ENCODE results near the gene STAT2.

STAT2 gene

DNA sequence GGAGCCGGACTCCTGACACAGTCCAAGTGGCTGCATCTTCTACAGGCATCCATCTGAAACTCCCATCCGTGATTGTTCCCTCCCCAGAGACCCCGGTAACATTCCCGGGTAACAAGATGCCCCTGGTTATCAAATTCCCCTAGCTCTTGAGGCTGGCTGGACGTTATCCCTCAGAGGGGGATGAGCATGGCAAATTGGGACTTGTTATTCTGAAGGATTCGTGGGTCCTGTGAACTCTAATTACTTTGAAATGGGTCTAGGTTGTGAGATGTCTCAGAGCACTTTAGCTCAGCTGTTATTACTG lies 25.5 kb downstream of the STAT2 start:
- H3K27ac ChIP-seq = peak overlapping the region; percentile 79 to 96 (median 90)
- H3K4me2 ChIP-seq = peak overlapping the region; percentile 82 to 96 (median 91)
- H4K20me1 ChIP-seq = no peaks in the 10 kb centered on the region
- peak overlapping the region; percentile 61 to 79 (median 67) for H3K4me3 ChIP-seq
- H3K36me3 ChIP-seq = no peaks in the 10 kb centered on the region; a peak in 1 of 22 replicates
- no peak for TF ChIP-seq Cebpa-rat (IDR thresholded peaks at IDR 0.05)
- no peaks in the 10 kb centered on the region for H3K27me3 ChIP-seq
- no peaks in the 10 kb centered on the region for H3K9me3 ChIP-seq (replicated peaks in 1 of 11)
- peaks cover 31 to 67% (median 52%) of the 10 kb centered on the region in 10 experiments for H3K4me1 ChIP-seq
- peak overlapping the region; percentile 80 to 91 (median 84) for H3K9ac ChIP-seq

GRCh38 chr12:56333679-56334489 lies 26.0 kb downstream of the STAT2 start, which contains the start of gene PAN2:
PAN2 (minus strand) TSS chr12:56334000; CDS start chr12:56333094, 906 bp downstream.
- H3K36me3 ChIP-seq = peaks cover 0 to 1% (median 0%) of the 10 kb centered on the region in 11 experiments; a peak in 2 of 22 replicates
- TF ChIP-seq Cebpa-rat (IDR thresholded peaks at IDR 0.05) = no peak
- peak within 1 kb of the TSS; percentile 82 to 96 (median 91) for H3K4me2 ChIP-seq
- peak within 1 kb of the TSS; percentile 79 to 96 (median 90) for H3K27ac ChIP-seq
- H3K9me3 ChIP-seq (replicated peaks in 1 of 11) = no peaks in the 10 kb centered on the region
- H3K4me1 ChIP-seq = peaks cover 30 to 62% (median 48%) of the 10 kb centered on the region in 10 experiments
- H3K9ac ChIP-seq = peak within 1 kb of the TSS; percentile 80 to 91 (median 84)
- H3K27me3 ChIP-seq = no peaks in the 10 kb centered on the region
- no peaks in the 10 kb centered on the region for H4K20me1 ChIP-seq
- peak within 1 kb of the TSS; percentile 61 to 79 (median 67) for H3K4me3 ChIP-seq

DNA sequence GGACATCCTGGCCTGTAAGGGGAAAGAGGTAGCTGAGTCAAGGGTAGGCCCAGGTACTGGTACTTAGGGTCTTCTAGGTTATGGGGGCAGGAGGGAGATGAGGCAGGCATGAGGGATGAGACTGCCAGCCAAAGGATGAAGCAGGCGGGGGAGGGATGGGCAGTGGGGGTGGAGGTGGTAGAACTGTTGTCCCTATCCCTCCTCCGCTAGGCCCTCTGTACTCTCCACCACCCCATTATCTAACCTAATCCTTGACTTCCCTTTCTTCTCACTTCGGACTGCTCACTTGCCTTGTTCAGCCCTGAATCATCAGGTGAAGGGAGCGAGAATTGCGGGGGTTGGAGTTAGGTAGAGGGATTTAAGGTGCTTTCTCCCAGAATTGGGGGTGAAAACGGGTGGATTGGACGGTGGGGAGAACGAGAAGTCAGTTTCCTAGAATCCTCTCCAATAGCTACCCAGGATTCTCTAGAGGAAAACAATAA lies 26.7 kb downstream of the STAT2 start:
- Histone ChIP-seq H3K27ac (peak overlapping the region; percentile 79 to 96 (median 90)), H3K4me2 (peak overlapping the region; percentile 82 to 96 (median 91)), H3K36me3 (peaks cover 0 to 7% (median 3%) of the 10 kb centered on the region in 11 experiments; a peak in 12 of 22 replicates), H3K27me3 (no peaks in the 10 kb centered on the region), H3K9me3 (replicated peaks in 1 of 11) (no peaks in the 10 kb centered on the region), H4K20me1 (no peaks in the 10 kb centered on the region), H3K4me1 (peaks cover 25 to 55% (median 43%) of the 10 kb centered on the region in 10 experiments), H3K4me3 (peak overlapping the region; percentile 61 to 79 (median 67)), H3K9ac (peak overlapping the region; percentile 80 to 91 (median 84))
- TF ChIP-seq Cebpa-rat (IDR thresholded peaks at IDR 0.05) = no peak

DNA sequence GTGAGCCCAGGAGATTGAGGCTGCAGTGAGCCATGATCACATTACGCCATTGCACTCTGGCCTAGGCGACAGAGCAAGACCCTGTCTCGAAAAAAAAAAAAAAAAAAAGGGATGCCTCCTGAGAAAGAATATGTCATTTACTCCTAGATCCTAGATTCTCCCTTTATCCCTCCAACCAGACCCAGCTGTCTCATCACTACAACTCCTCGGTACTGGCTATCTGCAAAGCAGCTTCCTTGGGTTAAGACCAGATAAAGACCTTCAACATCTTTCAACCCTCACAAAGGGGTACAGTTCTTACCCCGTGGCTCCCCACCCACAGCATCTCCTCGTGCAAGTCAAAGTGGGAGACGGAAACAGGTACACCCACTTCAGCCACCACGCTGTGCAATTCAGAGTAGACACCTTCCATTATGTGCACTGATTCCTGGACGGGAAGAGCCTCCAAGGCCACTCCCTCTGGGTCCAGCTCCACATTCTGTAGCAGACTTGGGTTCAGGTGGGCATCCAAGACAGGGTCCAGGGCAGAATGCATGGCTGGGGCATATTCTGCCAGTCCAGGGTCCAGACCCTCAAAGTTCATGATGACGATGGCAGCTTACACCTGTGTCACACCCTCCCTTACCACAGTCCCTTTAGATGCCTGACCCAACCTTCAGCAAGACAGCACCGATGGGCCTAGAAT lies 27.3 kb downstream of the STAT2 start:
- peaks cover 2 to 13% (median 8%) of the 10 kb centered on the region in 11 experiments; a peak in 15 of 22 replicates for H3K36me3 ChIP-seq
- H3K9ac ChIP-seq = peak overlapping the region; percentile 80 to 91 (median 84); a peak in 21 of 22 replicates
- peak overlapping the region; percentile 82 to 96 (median 91) for H3K4me2 ChIP-seq
- H4K20me1 ChIP-seq = no peaks in the 10 kb centered on the region
- peak overlapping the region; percentile 61 to 79 (median 67) for H3K4me3 ChIP-seq
- peak overlapping the region; percentile 79 to 96 (median 90) for H3K27ac ChIP-seq
- H3K27me3 ChIP-seq = no peaks in the 10 kb centered on the region
- H3K4me1 ChIP-seq = peaks cover 22 to 49% (median 38%) of the 10 kb centered on the region in 10 experiments
- no peaks in the 10 kb centered on the region for H3K9me3 ChIP-seq (replicated peaks in 1 of 11)
- TF ChIP-seq Cebpa-rat (IDR thresholded peaks at IDR 0.05) = no peak

DNA sequence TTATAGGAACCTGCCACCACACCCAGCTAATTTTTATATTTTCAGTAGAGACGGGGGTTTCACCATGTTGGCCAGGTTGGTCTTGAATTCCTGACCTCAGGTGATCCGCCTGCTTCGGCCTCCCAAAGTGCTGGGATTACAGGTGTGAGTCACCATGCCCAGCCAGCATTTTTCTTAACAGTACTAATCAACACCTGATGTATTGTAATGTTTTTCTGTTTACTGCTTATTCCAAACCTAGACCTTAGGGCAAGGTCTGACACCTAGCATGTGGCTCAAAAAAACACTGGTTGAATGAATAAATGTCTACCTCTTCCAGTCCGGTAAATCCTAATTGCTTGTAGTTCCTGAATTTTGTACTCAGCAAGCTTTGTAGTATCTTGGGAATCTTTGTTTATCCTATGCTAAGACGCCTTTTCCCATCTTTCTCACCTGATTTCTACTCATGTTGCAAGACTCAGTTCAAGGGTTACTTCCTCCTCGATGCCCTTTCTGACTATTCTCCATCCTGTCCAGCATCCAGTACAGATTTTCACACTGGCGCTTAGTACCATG lies 28.9 kb downstream of the STAT2 start:
- Histone ChIP-seq H4K20me1 (no peaks in the 10 kb centered on the region), H3K9ac (no peak overlapping the region), H3K36me3 (peaks cover 18 to 29% (median 25%) of the 10 kb centered on the region in 11 experiments; a peak in 21 of 22 replicates), H3K27me3 (no peaks in the 10 kb centered on the region), H3K4me1 (peaks cover 31 to 43% (median 37%) of the 10 kb centered on the region in 10 experiments), H3K27ac (no peak overlapping the region), H3K9me3 (replicated peaks in 1 of 11) (no peaks in the 10 kb centered on the region), H3K4me3 (no peak overlapping the region), H3K4me2 (no peak overlapping the region)
- no peak for TF ChIP-seq Cebpa-rat (IDR thresholded peaks at IDR 0.05)

- H3K9me3 ChIP-seq (replicated peaks in 1 of 11) = no peaks in the 10 kb centered on the region
- H3K4me2 ChIP-seq = peak overlapping the region in 9 of 11 experiments; percentile 18 to 51 (median 37); a peak in 19 of 22 replicates
- peak overlapping the region in 2 of 11 experiments; percentile 3 to 24; a peak in 2 of 22 replicates for H3K9ac ChIP-seq
- no peaks in the 10 kb centered on the region for H3K27me3 ChIP-seq
- H4K20me1 ChIP-seq = no peaks in the 10 kb centered on the region
- no peak overlapping the region for H3K4me3 ChIP-seq
- H3K36me3 ChIP-seq = peaks cover 51 to 71% (median 66%) of the 10 kb centered on the region in 11 experiments
- no peak for TF ChIP-seq Cebpa-rat (IDR thresholded peaks at IDR 0.05)
- peaks cover 7 to 20% (median 15%) of the 10 kb centered on the region in 10 experiments; a peak in 19 of 20 replicates for H3K4me1 ChIP-seq
- H3K27ac ChIP-seq = peak overlapping the region in 7 of 11 experiments; percentile 20 to 56 (median 28); a peak in 9 of 22 replicates
These were observed 33.4 kb downstream of the STAT2 start for GRCh38 chr12:56326533-56326932.

GRCh38 chr12:56326126-56326525 lies 33.8 kb downstream of the STAT2 start:
- Histone ChIP-seq H3K27me3 (no peaks in the 10 kb centered on the region), H3K4me2 (peak overlapping the region in 4 of 11 experiments; percentile 23 to 45 (median 32); a peak in 5 of 22 replicates), H3K27ac (no peak overlapping the region), H3K36me3 (peaks cover 51 to 72% (median 67%) of the 10 kb centered on the region in 11 experiments), H3K9ac (0 out of 22 replicates have a peak overlapping the region, but pooled peaks of 1 of the 11 experiments have one; percentile 3), H3K4me3 (no peak overlapping the region), H4K20me1 (no peaks in the 10 kb centered on the region), H3K4me1 (peaks cover 7 to 20% (median 15%) of the 10 kb centered on the region in 10 experiments; a peak in 19 of 20 replicates), H3K9me3 (replicated peaks in 1 of 11) (no peaks in the 10 kb centered on the region)
- no peak for TF ChIP-seq Cebpa-rat (IDR thresholded peaks at IDR 0.05)

GRCh38 chr12:56324206-56324605 lies 35.7 kb downstream of the STAT2 start:
- H3K36me3 ChIP-seq = peaks cover 63 to 85% (median 78%) of the 10 kb centered on the region in 11 experiments

More at GRCh38 chr12:56324206-56324605, 35.7 kb downstream of the STAT2 start:
- Histone ChIP-seq H3K4me3 (no peak overlapping the region), H3K9ac (no peak overlapping the region), H3K4me1 (peaks cover 7 to 20% (median 15%) of the 10 kb centered on the region in 10 experiments; a peak in 19 of 20 replicates), H4K20me1 (no peaks in the 10 kb centered on the region), H3K27ac (no peak overlapping the region), H3K4me2 (no peak overlapping the region), H3K9me3 (replicated peaks in 1 of 11) (no peaks in the 10 kb centered on the region), H3K27me3 (no peaks in the 10 kb centered on the region)
- no peak for TF ChIP-seq Cebpa-rat (IDR thresholded peaks at IDR 0.05)
